K562 (cell line): ENCODE measurements around the gene LRRC27. TPM values are rescaled to one million over a fixed set of nuclear protein-coding genes. Genes with fewer than 3 reads are reported as not detected.

Source experiments
- ATAC-seq: fragments of 200-7000 bp; cut with Tn5 transposase; 3 replicates; pipeline ENCODE4 v1.9.1; 2020; ENCODE audit warnings: moderate library complexity
- BruUV-seq: library from RNA; stranded (reverse); fragments of 400-500 nt; replicated peaks from 2 replicates; lab custom pipeline; 2021; lab: Mats Ljungman, UMichigan
- CTCF ChIA-PET: fragments of 300-600 bp; formaldehyde crosslinking; extraction: SDS; loops from one replicate; lab custom pipeline; 2021; ENCODE audit warnings: low intra/inter-chr PET ratio; lab: Yijun Ruan, JAX
- POLR2A ChIA-PET: fragments of 300-600, 350-650 bp; sonication (Branson Sonifier 250); formaldehyde crosslinking; extraction: SDS; loops from one replicate; lab custom pipeline; 2021; ENCODE audit warnings: antibody characterized with exemption, inconsistent platforms; lab: Yijun Ruan, JAX
- DNase-seq, 4 experiments: peaks; one replicate each; pipeline versions ENCODE4 v3.0.0 to v3.0.0-alpha.2; 2011 to 2018; ENCODE audit warnings: low spot score in 3 of 4, mixed read lengths in 3 of 4; ENCODE audit errors: extremely low read depth in 1 of 4
- FAIRE-seq: peaks from 2 replicates; lab custom pipeline; 2011; peaks lifted over from hg19 to GRCh38; lab: Jason Lieb, UNC
- H2AFZ ChIP-seq: 2 replicates; pipeline ENCODE4 v1.6.0; 2011; ENCODE audit warnings: low read depth, low read length, control low read depth, inconsistent platforms
- H3K27ac ChIP-seq: fragments of 200-600 bp; 3 replicates; pipeline ENCODE4 v1.8.0; 2011; ENCODE audit warnings: low read depth, mild to moderate bottlenecking, control low read depth, inconsistent platforms, low read length, moderate library complexity, mixed read lengths; ENCODE audit errors: extremely low read depth
- H3K27me3 ChIP-seq, 2 experiments: fragments of 300-600 bp in 1 of 2; 2 replicates in 1 of 2; 3 replicates in 1 of 2; pipeline versions ENCODE4 v1.6.0 to v1.8.0; 2011; ENCODE audit warnings: inconsistent platforms in 2 of 2, low read length in 2 of 2, mild to moderate bottlenecking in 1 of 2, mixed read lengths in 1 of 2, moderate library complexity in 1 of 2; ENCODE audit not compliant: control insufficient read depth in 2 of 2, insufficient read depth in 2 of 2
- H3K36me3 ChIP-seq: fragments of 300-600 bp; 3 replicates; pipeline ENCODE4 v1.8.0; 2011; ENCODE audit warnings: mild to moderate bottlenecking, low read length, inconsistent platforms; ENCODE audit not compliant: control insufficient read depth, insufficient read depth
- H3K4me1 ChIP-seq, 2 experiments: fragments of 200-600 bp in 1 of 2; replicated peaks in 1 of 2; 2 replicates in 1 of 2; 3 replicates in 1 of 2; pipeline versions ENCODE4 v1.5.1 to v1.8.0; 2011; ENCODE audit warnings: inconsistent platforms in 2 of 2, low read length in 2 of 2, mild to moderate bottlenecking in 1 of 2, mixed read lengths in 1 of 2, moderate library complexity in 1 of 2; ENCODE audit not compliant: control insufficient read depth in 2 of 2, insufficient read depth in 2 of 2
- H3K4me2 ChIP-seq: 2 replicates; pipeline ENCODE4 v1.6.1; 2011; ENCODE audit warnings: low read length, control low read depth, inconsistent platforms, mixed read lengths; ENCODE audit not compliant: insufficient read depth
- H3K4me3 ChIP-seq: fragments of 200-600 bp; sonication (generic), shearing (Covaris generic); 2 replicates; pipeline ENCODE4 v1.5.1; 2016; ENCODE audit warnings: control low read depth, inconsistent platforms
- H3K79me2 ChIP-seq: fragments of 200-600 bp; 3 replicates; pipeline ENCODE4 v1.8.0; 2011; ENCODE audit warnings: low read length, inconsistent platforms; ENCODE audit not compliant: control insufficient read depth, insufficient read depth
- H3K9ac ChIP-seq, 2 experiments: 2 replicates each; pipeline versions ENCODE4 v1.6.0 to v1.6.1; 2011; ENCODE audit warnings: low read depth in 2 of 2, low read length in 2 of 2, control low read depth in 1 of 2, inconsistent platforms in 1 of 2, mild to moderate bottlenecking in 1 of 2, mixed read lengths in 1 of 2; ENCODE audit not compliant: insufficient read depth in 1 of 2
- H3K9me1 ChIP-seq: one replicate; pipeline ENCODE4 v1.6.0; 2011; ENCODE audit warnings: inconsistent platforms, mild to moderate bottlenecking, low read length, moderate library complexity; ENCODE audit not compliant: control insufficient read depth, insufficient read depth
- H3K9me3 ChIP-seq: replicated peaks from 2 replicates; pipeline ENCODE4 v1.5.1; 2011; ENCODE audit warnings: low read depth, low read length, inconsistent platforms; ENCODE audit not compliant: control insufficient read depth, insufficient read depth
- H4K20me1 ChIP-seq: replicated peaks from 2 replicates; pipeline ENCODE4 v1.6.1; 2011; ENCODE audit warnings: low read length, inconsistent platforms, mixed read lengths; ENCODE audit not compliant: control insufficient read depth, insufficient read depth
- WGBS: fragments of 100-300 bp; shearing (Covaris generic); methylation state at CpG from one replicate; pipeline ENCODE4 v1.1.6; 2016; ENCODE audit warnings: low coverage, mixed read lengths; ENCODE audit not compliant: insufficient coverage; ENCODE audit errors: missing lambda C conversion rate; 5-methylcytosine and 5-hydroxymethylcytosine counted together
- in situ Hi-C: fragments of 300-500 bp; cut with MboI; formaldehyde crosslinking; loops from 4 replicates; pipeline ENCODE4 v1.15.0; 2018; ENCODE audit warnings: inconsistent platforms, mixed read lengths
- intact Hi-C: fragments of 100-400 bp; cut with micrococcal nuclease; formaldehyde crosslinking; loops from 2 replicates; pipeline ENCODE4 v1.14.2; 2022
- polyA plus RNA-seq, 8 experiments: library from polyadenylated mRNA; depleted of rRNA in 4 of 8; stranded (reverse) in 5 of 8; unstranded in 3 of 8; fragments of >200 nt; fragmentation: Nextera tagmentation in 2 of 8; fragmentation: Illumina TruSeq in 1 of 8; extraction: Ambion mirVana in 2 of 8; extraction: Trizol in 1 of 8; gene quantifications; 2 replicates each; pipeline versions ENCODE4 v1.2.1 to v1.2.3, GENCODE V29; 2011 to 2014; ENCODE audit warnings: inconsistent platforms in 1 of 8, missing spikeins in 1 of 8
- total RNA-seq, 7 experiments: library from RNA; depleted of rRNA in 6 of 7; stranded (reverse); fragments of >200 nt in 6 of 7; fragmentation: Illumina TruSeq in 2 of 7; extraction: Trizol in 2 of 7; gene quantifications; 2 replicates each; pipeline versions ENCODE4 v1.2.1 to v1.2.3, GENCODE V29; 2011 to 2021; ENCODE audit warnings: low replicate concordance in 1 of 7
- TF ChIP-seq, protein P1 (sequence below): sonication (generic); formaldehyde crosslinking; IDR thresholded peaks from 2 replicates; pipeline ENCODE4 v1.8.0; 2022; ENCODE audit warnings: mild to moderate bottlenecking, missing genetic modification reagents
- TF ChIP-seq, protein P2 (sequence below): sonication (generic); IDR thresholded peaks from 2 replicates; pipeline ENCODE4 v1.6.1; 2016

LRRC27 gene
- total and polyA plus RNA-seq, 9 of the 15 experiments (the other 6 are each of a cell fraction or from before 2014, with no cell fraction given), result 0.10 to 2.7 (median 1.4) TPM

DNA sequence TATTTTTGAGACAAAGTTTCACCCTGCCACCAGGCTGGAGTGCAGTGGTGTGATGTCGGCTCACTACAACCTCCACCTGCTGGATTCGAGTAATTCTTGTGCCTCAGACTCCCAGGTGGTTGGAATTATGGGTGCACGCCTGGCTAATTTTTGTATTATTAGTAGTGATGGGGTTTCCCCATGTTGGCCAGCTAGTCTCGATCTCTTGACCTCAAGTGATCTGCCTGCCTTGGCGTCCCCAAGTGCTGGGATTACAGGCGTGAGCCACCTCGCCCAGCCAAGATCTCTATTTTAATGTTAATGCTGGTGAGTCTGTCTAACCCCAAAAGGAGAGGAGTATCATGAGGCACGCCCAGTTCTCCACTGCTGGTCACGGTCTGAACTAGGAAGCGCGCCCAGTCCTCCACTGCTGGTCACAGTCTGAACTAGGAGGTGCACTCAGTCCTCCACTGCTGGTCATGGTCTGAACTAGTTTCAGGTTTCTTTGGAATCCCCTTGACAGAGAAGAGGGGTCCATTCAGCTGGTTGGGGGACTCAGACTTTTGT, 5.6 kb upstream of the LRRC27 start:
- BruUV-seq, result no TSS peak
- Histone ChIP-seq H3K4me2 (no peak overlapping the region), H3K9me3 (no peaks in the 10 kb centered on the region), H3K27me3 (no peaks in the 10 kb centered on the region), H3K27ac (no peak overlapping the region), H3K9ac (no peak overlapping the region), H3K9me1 (peaks cover 5% of the 10 kb centered on the region), H3K79me2 (peaks cover 59% of the 10 kb centered on the region), H3K4me1 (peaks cover 18 to 24% of the 10 kb centered on the region in 2 experiments; a peak in 3 of 5 replicates), H2AFZ (no peak overlapping the region), H3K36me3 (peaks cover 44% of the 10 kb centered on the region; the same call in 2 of the 3 replicates), H3K4me3 (no peak overlapping the region), H4K20me1 (peaks cover 13% of the 10 kb centered on the region)
- intact Hi-C loops, result no loop called here
- DNase-seq (no peak), ATAC-seq (no peak), FAIRE-seq (no peak)
- in situ Hi-C loops, result no loop called here
- POLR2A ChIA-PET, result interaction anchor here (0.8 kb wide), 1 partner anchor 13 kb away, joined by 3 read pairs; no protein-coding TSS in a partner anchor
- TF ChIP-seq, protein P1, sequence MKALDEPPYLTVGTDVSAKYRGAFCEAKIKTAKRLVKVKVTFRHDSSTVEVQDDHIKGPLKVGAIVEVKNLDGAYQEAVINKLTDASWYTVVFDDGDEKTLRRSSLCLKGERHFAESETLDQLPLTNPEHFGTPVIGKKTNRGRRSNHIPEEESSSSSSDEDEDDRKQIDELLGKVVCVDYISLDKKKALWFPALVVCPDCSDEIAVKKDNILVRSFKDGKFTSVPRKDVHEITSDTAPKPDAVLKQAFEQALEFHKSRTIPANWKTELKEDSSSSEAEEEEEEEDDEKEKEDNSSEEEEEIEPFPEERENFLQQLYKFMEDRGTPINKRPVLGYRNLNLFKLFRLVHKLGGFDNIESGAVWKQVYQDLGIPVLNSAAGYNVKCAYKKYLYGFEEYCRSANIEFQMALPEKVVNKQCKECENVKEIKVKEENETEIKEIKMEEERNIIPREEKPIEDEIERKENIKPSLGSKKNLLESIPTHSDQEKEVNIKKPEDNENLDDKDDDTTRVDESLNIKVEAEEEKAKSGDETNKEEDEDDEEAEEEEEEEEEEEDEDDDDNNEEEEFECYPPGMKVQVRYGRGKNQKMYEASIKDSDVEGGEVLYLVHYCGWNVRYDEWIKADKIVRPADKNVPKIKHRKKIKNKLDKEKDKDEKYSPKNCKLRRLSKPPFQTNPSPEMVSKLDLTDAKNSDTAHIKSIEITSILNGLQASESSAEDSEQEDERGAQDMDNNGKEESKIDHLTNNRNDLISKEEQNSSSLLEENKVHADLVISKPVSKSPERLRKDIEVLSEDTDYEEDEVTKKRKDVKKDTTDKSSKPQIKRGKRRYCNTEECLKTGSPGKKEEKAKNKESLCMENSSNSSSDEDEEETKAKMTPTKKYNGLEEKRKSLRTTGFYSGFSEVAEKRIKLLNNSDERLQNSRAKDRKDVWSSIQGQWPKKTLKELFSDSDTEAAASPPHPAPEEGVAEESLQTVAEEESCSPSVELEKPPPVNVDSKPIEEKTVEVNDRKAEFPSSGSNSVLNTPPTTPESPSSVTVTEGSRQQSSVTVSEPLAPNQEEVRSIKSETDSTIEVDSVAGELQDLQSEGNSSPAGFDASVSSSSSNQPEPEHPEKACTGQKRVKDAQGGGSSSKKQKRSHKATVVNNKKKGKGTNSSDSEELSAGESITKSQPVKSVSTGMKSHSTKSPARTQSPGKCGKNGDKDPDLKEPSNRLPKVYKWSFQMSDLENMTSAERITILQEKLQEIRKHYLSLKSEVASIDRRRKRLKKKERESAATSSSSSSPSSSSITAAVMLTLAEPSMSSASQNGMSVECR (CRISPR knock-in tag), result no peak
- TF ChIP-seq, protein P2, sequence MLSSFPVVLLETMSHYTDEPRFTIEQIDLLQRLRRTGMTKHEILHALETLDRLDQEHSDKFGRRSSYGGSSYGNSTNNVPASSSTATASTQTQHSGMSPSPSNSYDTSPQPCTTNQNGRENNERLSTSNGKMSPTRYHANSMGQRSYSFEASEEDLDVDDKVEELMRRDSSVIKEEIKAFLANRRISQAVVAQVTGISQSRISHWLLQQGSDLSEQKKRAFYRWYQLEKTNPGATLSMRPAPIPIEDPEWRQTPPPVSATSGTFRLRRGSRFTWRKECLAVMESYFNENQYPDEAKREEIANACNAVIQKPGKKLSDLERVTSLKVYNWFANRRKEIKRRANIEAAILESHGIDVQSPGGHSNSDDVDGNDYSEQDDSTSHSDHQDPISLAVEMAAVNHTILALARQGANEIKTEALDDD, result peak; percentile 84
- CTCF ChIA-PET, result no interaction called here
- WGBS, result 81% methylated on average over 10 of the region's 11 CpGs
